Caco-2 (cell line): ENCODE data around the gene KIF1C. TPM values are rescaled to one million over a fixed set of nuclear protein-coding genes. Genes with fewer than 3 reads are reported as not detected.
A peak's percentile ranks its signal among the peaks of the same experiment; 100 is the strongest.
"Not testable (repeated sequence)": the region's sequence is repeated elsewhere in the genome, so short reads cannot be mapped to it uniquely, and the experiment has no call there.

Source experiments
- BruUV-seq: library from RNA; stranded (reverse); fragments of 400-500 nt; replicated peaks from 2 replicates; lab custom pipeline; 2021; lab: Mats Ljungman, UMichigan
- CTCF ChIA-PET: fragments of 300-600 bp; sonication (Branson Sonifier 250); formaldehyde crosslinking; loops from one replicate; lab custom pipeline; 2022; ENCODE audit warnings: antibody characterized with exemption; lab: Charles Lee
- POLR2A ChIA-PET: fragments of 300-600 bp; sonication (Branson Sonifier 250); formaldehyde crosslinking; loops from one replicate; lab custom pipeline; 2022; ENCODE audit warnings: antibody characterized with exemption; lab: Charles Lee
- DNase-seq, 2 experiments: peaks; one replicate each; pipeline versions ENCODE4 v3.0.0 to v3.0.0-alpha.2; 2020 to 2022
- H3K27me3 ChIP-seq: replicated peaks from 2 replicates; pipeline ENCODE4 v1.6.0; 2011; ENCODE audit warnings: low read length; ENCODE audit not compliant: control insufficient read depth, insufficient read depth
- H3K36me3 ChIP-seq: 2 replicates; pipeline ENCODE4 v1.5.1; 2011; ENCODE audit warnings: low read length; ENCODE audit not compliant: control insufficient read depth, insufficient read depth
- H3K4me1 ChIP-seq: fragments of 250-450 bp; sonication (Bioruptor Pico); 2 replicates; pipeline ENCODE4 v1.5.1; 2020; ENCODE audit warnings: mild to moderate bottlenecking
- H3K4me3 ChIP-seq: 2 replicates; pipeline ENCODE4 v1.5.1; 2011; ENCODE audit warnings: low read depth, mild to moderate bottlenecking, control low read depth, low read length
- H3K9me3 ChIP-seq: fragments of 250-450 bp; sonication (Bioruptor Pico); 2 replicates; pipeline ENCODE4 v1.5.1; 2020; ENCODE audit warnings: mild to moderate bottlenecking, moderate library complexity
- H3K27ac Mint-ChIP-seq: one replicate; pipeline ENCODE4 v1.8.0; 2022; ENCODE audit warnings: mixed read lengths; ENCODE audit not compliant: unreplicated experiment
- H3K27me3 Mint-ChIP-seq: one replicate; pipeline ENCODE4 v1.8.0; 2022; ENCODE audit warnings: mixed read lengths; ENCODE audit not compliant: insufficient read depth, unreplicated experiment
- H3K36me3 Mint-ChIP-seq: one replicate; pipeline ENCODE4 v1.8.0; 2022; ENCODE audit warnings: mild to moderate bottlenecking, mixed read lengths; ENCODE audit not compliant: insufficient read depth, unreplicated experiment
- H3K4me1 Mint-ChIP-seq: one replicate; pipeline ENCODE4 v1.8.0; 2022; ENCODE audit warnings: low read depth, mixed read lengths; ENCODE audit not compliant: unreplicated experiment
- H3K4me3 Mint-ChIP-seq: one replicate; pipeline ENCODE4 v1.8.0; 2022; ENCODE audit warnings: mild to moderate bottlenecking, moderate library complexity, mixed read lengths; ENCODE audit not compliant: unreplicated experiment
- H3K9me3 Mint-ChIP-seq: one replicate; pipeline ENCODE4 v1.8.0; 2022; ENCODE audit warnings: mixed read lengths; ENCODE audit not compliant: unreplicated experiment
- CTCF ChIP-seq, 2 experiments: fragments of 200-600 bp in 1 of 2; IDR thresholded peaks; 1 replicate in 1 of 2; 2 replicates in 1 of 2; pipeline versions ENCODE4 v1.5.1 to v1.8.0; 2011 to 2022; ENCODE audit warnings: antibody characterized with exemption in 1 of 2, control low read depth in 1 of 2, inconsistent platforms in 1 of 2, low read depth in 1 of 2, low read length in 1 of 2, mild to moderate bottlenecking in 1 of 2, moderate library complexity in 1 of 2; ENCODE audit not compliant: insufficient read depth in 1 of 2, severe bottlenecking in 1 of 2, unreplicated experiment in 1 of 2
- intact Hi-C: fragments of 100-400 bp; cut with micrococcal nuclease; formaldehyde crosslinking; loops from one replicate; pipeline ENCODE4 v1.10.0; 2022; ENCODE audit not compliant: unreplicated experiment
- microRNA-seq: library from miRNA; unstranded; fragments of <30 nt; microRNA quantifications from one replicate; pipeline ENCODE4 v1.2.0, GENCODE V29; 2022
- total RNA-seq: library from RNA; stranded (reverse); gene quantifications from 2 replicates; pipeline ENCODE4 v1.2.3, GENCODE V29; 2022

The KIF1C gene
- total RNA-seq, 1 experiment from 2014 or later, result 87.5 TPM

- intact Hi-C loops, result no loop called here
- no peaks in the 10 kb centered on the region for H3K36me3 ChIP-seq
- H3K27me3 ChIP-seq, result no peaks in the 10 kb centered on the region
- DNase-seq, result no peak
- H3K9me3 ChIP-seq, result no peaks in the 10 kb centered on the region
- no peak for TF ChIP-seq CTCF (IDR thresholded peaks at IDR 0.05; ENCODE audit: insufficient read depth in 1 of 2, low read depth in 1 of 2, low read length in 1 of 2, severe bottlenecking in 1 of 2, unreplicated experiment in 1 of 2)
- Mint-ChIP-seq H3K27ac (no peak overlapping the region), H3K9me3 (no peaks in the 10 kb centered on the region), H3K27me3 (no peaks in the 10 kb centered on the region), H3K4me3 (no peak overlapping the region), H3K36me3 (peaks cover 11% of the 10 kb centered on the region), H3K4me1 (no peaks in the 10 kb centered on the region)
- H3K4me1 ChIP-seq, result peaks cover 5% of the 10 kb centered on the region; the same call in 1 of the 2 replicates
- ChIA-PET POLR2A (no interaction called here), CTCF (no interaction called here)
- no peak overlapping the region for H3K4me3 ChIP-seq
- no TSS peak for BruUV-seq
Measured at GRCh38 chr17:5069724-5070123, 72.0 kb downstream of the KIF1C start.

GRCh38 chr17:5075472-5075871 lies 77.7 kb downstream of the KIF1C start:
- CTCF ChIA-PET, H3K27me3 Mint-ChIP-seq, BruUV-seq, H3K9me3 Mint-ChIP-seq, H3K36me3 ChIP-seq, H3K4me1 Mint-ChIP-seq, H3K4me3 ChIP-seq, H3K9me3 ChIP-seq, intact Hi-C loops, H3K4me3 Mint-ChIP-seq, H3K27me3 ChIP-seq, DNase-seq, POLR2A ChIA-PET: not testable (repeated sequence)
- peak overlapping the region; percentile 81 for H3K27ac Mint-ChIP-seq
- H3K36me3 Mint-ChIP-seq, result peaks cover 31% of the 10 kb centered on the region
- H3K4me1 ChIP-seq, result peaks cover 11% of the 10 kb centered on the region

- BruUV-seq, DNase-seq, H3K9me3 ChIP-seq, H3K27me3 Mint-ChIP-seq, CTCF ChIA-PET, H3K27ac Mint-ChIP-seq, H3K27me3 ChIP-seq, H3K36me3 ChIP-seq, H3K4me1 Mint-ChIP-seq, H3K9me3 Mint-ChIP-seq, POLR2A ChIA-PET, intact Hi-C loops: not testable (repeated sequence)
- H3K4me1 ChIP-seq, result peaks cover 11% of the 10 kb centered on the region
- H3K4me3 Mint-ChIP-seq, result peak overlapping the region; percentile 93
- peak overlapping the region; percentile 74; the same call in 1 of the 2 replicates for H3K4me3 ChIP-seq
- peaks cover 37% of the 10 kb centered on the region for H3K36me3 Mint-ChIP-seq
Measured at GRCh38 chr17:5077275-5077674, 79.5 kb downstream of the KIF1C start.

- H3K9me3 ChIP-seq, result no peaks in the 10 kb centered on the region
- DNase-seq, result no peak
- Mint-ChIP-seq H3K36me3 (peaks cover 33% of the 10 kb centered on the region), H3K4me3 (peak overlapping the region; percentile 93), H3K27me3 (no peaks in the 10 kb centered on the region), H3K4me1 (no peaks in the 10 kb centered on the region), H3K9me3 (no peaks in the 10 kb centered on the region), H3K27ac (peak overlapping the region; percentile 95)
- TSS peak; percentile 87 for BruUV-seq
- no peak for TF ChIP-seq CTCF (IDR thresholded peaks at IDR 0.05; ENCODE audit: insufficient read depth in 1 of 2, low read depth in 1 of 2, low read length in 1 of 2, severe bottlenecking in 1 of 2, unreplicated experiment in 1 of 2)
- POLR2A ChIA-PET, result no interaction called here
- CTCF ChIA-PET, result no interaction called here
- intact Hi-C loops, result no loop called here
- H3K27me3 ChIP-seq, result no peaks in the 10 kb centered on the region
- peak overlapping the region; percentile 74 for H3K4me3 ChIP-seq
- no peaks in the 10 kb centered on the region for H3K36me3 ChIP-seq
- peaks cover 11% of the 10 kb centered on the region for H3K4me1 ChIP-seq
Measured at GRCh38 chr17:5077781-5078105, 80.0 kb downstream of the KIF1C start.

Small RNA genes lying within 50 kb of the gene (microRNA-seq; reads per million reads assigned to microRNA genes)
- gene MIR6864, result not detected
- not detected for gene MIR6865

Other genes starting within 250 kb of the KIF1C start
- gene TM4SF5, start 226.1 kb upstream of the KIF1C start, total RNA-seq, result 9.9 and 12.1 TPM in 2 replicates
- gene VMO1, start 211.6 kb upstream of the KIF1C start, total RNA-seq, result 0.54 TPM in 1 of 2 replicates, not detected in the other
- gene GLTPD2, start 209.0 kb upstream of the KIF1C start, total RNA-seq, result 11.8 and 15.6 TPM in 2 replicates
- 133 and 136 TPM in 2 replicates for gene PSMB6, start 201.8 kb upstream of the KIF1C start, total RNA-seq
- 46.5 and 47.2 TPM in 2 replicates for gene PLD2, start 190.8 kb upstream of the KIF1C start, total RNA-seq
- gene MINK1, start 164.6 kb upstream of the KIF1C start, total RNA-seq, result 47.7 and 49.4 TPM in 2 replicates
- gene C17orf107, start 98.4 kb upstream of the KIF1C start, total RNA-seq, result 0.86 and 1.0 TPM in 2 replicates
- not detected in 2 replicates for gene CHRNE, start 94.9 kb upstream of the KIF1C start, total RNA-seq
- gene GP1BA, start 65.7 kb upstream of the KIF1C start, total RNA-seq, result not detected in 2 replicates
- gene SLC25A11, start 57.9 kb upstream of the KIF1C start, total RNA-seq, result 36.5 and 40.1 TPM in 2 replicates
- 55.1 and 60.9 TPM in 2 replicates for gene RNF167, start 57.7 kb upstream of the KIF1C start, total RNA-seq
- gene PFN1, start 49.4 kb upstream of the KIF1C start, total RNA-seq, result 367 and 416 TPM in 2 replicates
- 8.1 and 10.6 TPM in 2 replicates for gene ENO3, start 46.8 kb upstream of the KIF1C start, total RNA-seq
- gene SPAG7, start 30.1 kb upstream of the KIF1C start, total RNA-seq, result 20.5 and 23.1 TPM in 2 replicates
- 16.2 and 18.8 TPM in 2 replicates for gene CAMTA2, start 10.3 kb upstream of the KIF1C start, total RNA-seq
- gene INCA1, start 428 bp upstream of the KIF1C start, total RNA-seq, result 0.64 and 1.4 TPM in 2 replicates
- gene SLC52A1, start 37.5 kb downstream of the KIF1C start, total RNA-seq, result not detected in 2 replicates
- 3.6 and 3.7 TPM in 2 replicates for gene ZFP3, start 80.5 kb downstream of the KIF1C start, total RNA-seq
- gene ZNF232, start 113.9 kb downstream of the KIF1C start, total RNA-seq, result 7.5 and 9.1 TPM in 2 replicates
- 0.16 and 0.21 TPM in 2 replicates for gene USP6, start 118.1 kb downstream of the KIF1C start, total RNA-seq
- gene ZNF594, start 193.9 kb downstream of the KIF1C start, total RNA-seq, result 6.2 and 7.5 TPM in 2 replicates
- not detected in 2 replicates for gene SCIMP, start 236.9 kb downstream of the KIF1C start, total RNA-seq